ENCODE measurements around the gene KCNJ12. TPM values are rescaled to one million over a fixed set of nuclear protein-coding genes. Genes with fewer than 3 reads are reported as not detected.
"Not testable (repeated sequence)": the region's sequence is repeated elsewhere in the genome, so short reads cannot be mapped to it uniquely, and the experiment has no call there.

The KCNJ12 gene
- 13.8 TPM for polyA plus RNA-seq (ENCODE audit: insufficient read length)

DNA sequence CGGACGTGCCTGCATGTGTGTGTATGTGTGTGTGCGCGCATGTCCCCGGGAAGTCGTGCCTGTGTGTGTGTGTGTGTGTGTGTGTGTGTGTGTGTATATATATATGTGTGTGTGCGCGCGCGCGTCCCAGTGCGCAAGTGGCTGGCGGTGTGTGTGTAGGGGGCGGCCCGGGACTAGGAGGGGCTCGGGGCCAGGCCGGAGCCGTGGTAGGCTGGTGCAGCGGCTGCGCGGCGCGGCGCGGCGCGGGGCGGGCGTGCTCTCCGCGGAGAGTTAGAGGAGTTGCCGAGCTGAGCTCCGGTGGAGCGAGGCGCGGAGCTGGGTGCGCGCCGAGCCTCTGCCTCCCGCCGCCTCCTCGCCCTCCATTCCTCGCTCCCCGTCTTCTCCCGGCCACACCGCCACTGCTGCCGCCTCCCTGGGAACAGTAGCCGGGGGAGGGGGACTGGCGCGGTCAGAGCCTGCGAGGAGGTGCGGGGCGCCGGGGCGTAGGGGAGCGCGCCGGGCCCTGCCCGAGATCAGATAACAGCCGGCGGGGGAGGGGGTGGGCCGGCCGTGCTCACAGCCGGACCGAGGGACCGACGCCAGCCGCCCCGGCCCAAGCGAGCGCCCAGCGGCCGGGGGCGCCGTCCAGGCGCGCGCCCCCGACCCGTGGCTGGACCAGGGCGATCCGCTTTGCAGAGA, at the start of gene KCNJ12:
Gene KCNJ12 (plus strand): TSS at position 277 of the 678 bp plus-strand sequence. CDS start 38,986 bp downstream, outside the sequence.
- DNase-seq (ENCODE audit: low read depth), result no peak

DNA sequence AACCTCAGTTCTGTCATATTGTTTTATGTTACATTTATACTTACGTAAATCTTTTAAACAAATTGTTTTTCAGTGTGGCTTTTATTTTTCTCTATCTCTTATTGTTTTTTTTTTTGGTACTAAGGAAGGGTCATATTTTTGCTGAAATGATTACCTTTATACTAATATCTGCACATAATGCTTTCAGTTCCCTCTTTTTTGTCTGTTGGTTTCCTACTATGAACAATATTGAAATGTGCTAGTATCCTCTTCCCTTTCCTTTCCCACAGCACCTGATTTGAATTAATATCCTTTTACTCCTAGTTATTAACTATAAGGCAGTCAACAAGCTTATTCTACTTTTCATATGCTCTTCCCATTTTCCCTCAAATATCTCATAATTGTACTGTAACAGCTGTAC, 48.2 kb upstream of the KCNJ12 start:
- DNase-seq (ENCODE audit: low read depth), result not testable (repeated sequence)

DNA sequence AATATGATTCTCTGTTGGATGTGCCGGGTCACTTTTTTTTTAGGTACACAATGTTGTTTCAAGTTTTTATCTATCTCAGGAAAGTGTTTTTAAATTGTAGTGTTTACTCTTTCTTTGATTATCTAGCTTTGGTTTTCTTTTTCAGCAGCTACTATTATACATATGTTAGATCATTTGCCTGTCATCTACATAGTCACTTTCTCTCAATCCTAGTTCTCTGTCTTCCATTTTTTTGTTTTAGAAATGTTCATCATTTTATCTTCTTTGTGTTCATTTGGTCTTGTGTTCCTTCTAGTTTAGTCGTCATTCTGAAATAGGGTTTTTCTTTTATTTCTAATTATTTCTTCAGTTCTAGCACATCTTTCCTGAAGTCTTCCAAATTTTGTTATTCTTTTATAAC, 47.4 kb upstream of the KCNJ12 start:
- DNase-seq (ENCODE audit: low read depth), result not testable (repeated sequence)

DNA sequence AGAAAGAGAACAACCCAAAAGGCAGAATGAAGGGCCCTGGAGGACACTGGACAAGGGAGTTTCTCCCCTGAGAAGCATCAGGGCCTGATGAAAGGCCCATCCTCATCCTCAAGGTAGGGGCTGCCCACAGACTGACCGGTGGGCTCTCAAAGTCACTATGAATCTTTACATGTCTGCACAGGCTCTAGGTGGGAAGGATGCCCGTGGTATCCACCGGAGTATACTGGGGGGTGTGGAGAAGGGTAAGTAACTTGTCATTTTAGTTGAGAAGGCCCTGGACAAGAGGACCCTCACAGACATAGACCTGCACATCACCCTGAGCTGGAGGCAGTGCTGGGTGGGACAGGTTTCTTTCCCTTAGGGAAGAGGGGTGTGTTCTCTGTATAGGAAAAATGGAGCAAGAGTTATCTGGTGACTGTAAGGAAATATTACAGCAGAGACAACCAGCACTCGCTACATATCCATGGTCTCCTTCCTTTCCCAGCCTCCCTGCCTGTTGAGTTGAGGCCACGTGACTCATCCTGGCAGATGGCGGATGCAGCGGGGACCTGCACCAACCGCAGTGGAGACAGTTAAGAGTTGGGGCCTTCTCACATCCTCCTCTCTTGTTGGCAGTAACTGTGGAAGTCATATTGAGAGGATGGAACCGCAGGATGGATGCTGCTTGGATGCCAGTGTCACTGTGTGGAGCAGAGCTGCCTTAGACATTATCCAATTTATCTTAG, 45.6 kb upstream of the KCNJ12 start:
- DNase-seq (ENCODE audit: low read depth), result no peak

DNA sequence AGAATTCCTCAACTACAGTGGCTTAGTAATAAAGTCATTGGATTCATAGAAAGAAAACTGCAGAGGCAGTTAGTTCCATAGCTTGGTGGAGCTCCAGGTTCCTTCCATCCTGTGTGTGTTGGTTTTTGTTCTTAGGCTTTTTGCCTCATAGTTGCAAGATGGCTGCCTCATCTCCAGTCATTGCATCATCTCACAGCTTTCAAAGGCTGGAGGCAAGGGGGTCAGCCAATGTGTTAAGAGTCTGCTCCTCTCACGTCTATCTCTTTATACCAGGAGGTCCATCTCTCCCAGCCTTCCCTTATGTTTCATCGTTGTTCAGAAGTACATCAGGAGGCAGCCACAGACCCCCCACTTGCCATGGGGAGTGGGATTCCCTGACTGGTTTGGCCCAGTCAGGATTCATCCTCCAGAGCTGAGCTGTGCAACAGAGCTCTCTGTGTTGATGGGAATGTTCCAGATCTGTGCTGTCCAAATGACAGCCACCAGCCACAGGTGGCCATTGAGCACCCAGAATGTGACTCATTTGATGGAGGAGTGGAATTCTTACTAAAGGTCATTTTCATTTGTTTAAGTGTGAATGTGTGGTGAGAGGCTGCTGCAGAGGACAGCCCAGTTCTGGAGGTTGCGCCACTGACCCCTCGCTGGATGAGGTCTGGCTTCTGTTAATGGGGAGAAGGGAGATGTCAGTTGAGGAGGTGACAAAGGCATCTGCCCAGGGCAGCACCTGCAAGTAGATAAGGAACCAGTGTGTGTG, 39.4 kb upstream of the KCNJ12 start:
- DNase-seq (ENCODE audit: low read depth), result not testable (repeated sequence)

DNA sequence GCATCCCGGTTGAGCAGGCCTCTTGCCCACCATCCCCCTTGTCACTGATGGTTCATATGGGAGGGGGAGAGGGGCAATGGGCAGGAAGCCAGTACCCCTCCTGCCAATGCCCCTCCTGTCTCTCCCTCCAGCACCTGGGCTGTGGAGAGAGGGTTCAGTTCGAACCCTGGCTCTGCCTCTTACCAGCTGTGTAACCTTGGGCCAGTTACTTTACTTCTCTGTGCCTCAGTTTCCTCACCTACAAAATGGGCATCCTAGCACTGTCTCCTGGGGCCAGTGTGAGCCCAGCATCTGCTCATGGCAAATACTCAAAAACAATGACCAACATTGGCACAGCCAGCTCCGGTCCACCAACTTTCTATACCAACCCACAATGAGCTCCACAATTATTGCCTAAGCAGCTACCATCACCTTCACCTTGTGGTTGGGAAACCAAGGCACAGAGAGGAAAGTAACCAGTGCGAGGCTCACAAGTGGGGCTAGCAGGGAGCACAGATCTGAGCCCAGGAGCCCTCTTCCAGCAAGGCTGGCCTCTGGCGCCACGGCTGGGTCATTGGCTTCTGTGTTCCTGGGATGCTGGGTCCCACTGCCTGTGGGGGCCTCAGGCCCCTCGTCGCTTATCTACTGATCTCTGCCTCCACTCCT, 38.1 kb upstream of the KCNJ12 start:
- DNase-seq (ENCODE audit: low read depth), result not testable (repeated sequence)

DNA sequence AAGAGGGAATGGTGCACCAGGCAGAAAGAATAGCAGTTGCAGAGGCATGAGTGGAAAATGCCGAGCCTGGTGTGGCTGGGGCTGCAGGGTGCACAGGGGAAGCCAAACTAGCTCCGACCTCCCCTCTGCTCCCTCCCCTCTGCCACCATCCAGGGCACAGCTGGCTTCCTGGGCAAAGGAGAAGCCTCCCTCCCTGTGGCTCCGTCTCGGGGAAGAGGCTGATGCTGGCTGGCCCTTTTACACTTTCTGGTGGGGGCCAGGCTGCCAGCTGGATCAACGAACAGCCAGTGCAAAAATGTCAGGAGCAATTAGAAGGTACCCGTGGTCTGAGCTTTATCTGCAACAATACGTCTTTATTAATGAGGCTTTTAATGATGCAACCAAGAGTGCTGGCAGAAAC, 37.1 kb upstream of the KCNJ12 start:
- no peak for DNase-seq (ENCODE audit: low read depth)

DNA sequence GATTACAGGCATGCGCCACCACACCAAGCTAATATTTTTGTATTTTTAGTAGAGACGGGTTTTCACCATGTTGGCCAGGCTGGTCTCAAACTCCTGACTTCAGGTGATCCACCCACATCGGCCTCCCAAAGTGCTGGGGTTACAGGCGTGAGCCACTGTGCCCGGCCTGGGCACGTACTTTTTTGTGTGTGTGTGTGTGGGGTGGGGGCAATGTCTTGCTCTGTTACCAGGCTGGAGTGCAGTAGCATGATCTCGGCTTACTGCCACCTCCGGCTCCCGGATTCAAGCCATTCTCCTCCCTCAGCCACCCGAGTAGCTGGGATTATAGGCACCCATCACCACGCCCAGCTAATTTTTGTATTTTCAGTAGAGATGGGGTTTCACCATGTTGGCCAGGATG, 36.6 kb upstream of the KCNJ12 start:
- DNase-seq (ENCODE audit: low read depth), result not testable (repeated sequence)

DNA sequence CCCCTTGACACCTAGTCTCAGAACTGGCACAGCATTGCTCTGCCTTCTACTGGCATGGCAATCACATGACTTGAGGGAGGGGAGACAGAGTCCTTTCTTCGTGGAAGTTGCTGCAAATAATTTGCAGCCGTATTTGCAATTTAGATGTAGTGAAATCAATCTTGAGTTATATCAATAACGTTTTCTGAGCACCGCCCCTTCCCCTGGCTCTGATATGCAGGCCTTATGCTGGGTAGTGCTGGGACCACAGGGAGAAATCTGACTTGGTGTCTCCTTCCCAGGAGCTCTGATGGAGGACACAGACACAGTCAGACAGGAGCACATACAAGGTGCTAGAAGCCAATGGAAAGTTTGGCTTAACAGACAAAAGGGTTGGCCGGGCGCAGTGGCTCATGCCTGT, 35.8 kb upstream of the KCNJ12 start:
- DNase-seq (ENCODE audit: low read depth), result not testable (repeated sequence)

DNA sequence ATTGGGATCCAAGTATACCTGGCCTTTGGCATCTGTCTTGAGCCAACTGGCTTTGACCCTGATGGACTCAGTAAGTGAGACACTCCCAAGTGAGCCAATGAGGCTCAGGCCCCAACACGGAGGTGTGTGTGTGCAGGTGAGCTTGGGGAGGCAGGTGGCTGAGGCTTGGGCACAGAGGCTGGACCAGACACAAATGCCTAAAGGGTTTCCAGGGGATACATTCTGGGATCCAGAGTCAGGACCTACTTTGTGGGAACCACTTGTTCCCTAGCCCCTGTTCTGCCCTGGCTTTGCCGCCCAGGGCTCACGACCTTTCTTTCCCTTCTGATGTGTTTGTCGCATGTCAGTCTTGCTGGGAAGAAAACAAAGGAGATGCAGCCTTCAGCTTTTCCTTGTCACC, 34.9 kb upstream of the KCNJ12 start:
- not testable (repeated sequence) for DNase-seq (ENCODE audit: low read depth)

DNA sequence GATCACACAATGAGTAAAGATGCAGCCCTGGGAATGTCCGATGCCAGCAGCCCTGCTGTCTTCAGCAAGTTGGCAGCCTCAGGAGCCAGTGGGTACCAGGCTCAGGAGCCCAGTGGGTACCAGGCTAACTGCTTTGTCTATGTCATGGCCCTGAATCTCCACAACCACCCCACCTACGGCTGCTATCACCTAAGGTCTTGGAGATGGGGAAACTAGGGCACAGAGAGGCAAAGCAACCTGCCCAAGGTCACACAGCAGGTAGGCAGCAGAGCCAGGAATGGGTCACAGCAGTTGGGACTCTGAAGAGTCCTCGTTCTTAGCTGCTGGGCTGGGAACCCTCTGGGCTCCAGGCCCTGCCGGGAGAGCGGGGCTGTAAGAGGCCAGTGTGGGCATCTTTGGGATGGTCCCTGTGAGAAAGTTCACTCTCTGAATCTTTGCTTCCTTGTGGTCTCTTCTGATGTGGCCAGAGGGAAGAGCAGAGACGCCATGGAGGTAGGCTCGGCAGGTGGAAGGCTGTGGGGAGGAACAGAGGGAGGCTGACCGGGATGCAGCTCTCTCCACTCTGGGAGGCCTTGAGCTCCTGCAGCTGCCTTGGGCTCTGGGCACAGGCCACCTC, 34.1 kb upstream of the KCNJ12 start:
- DNase-seq (ENCODE audit: low read depth), result not testable (repeated sequence)

DNA sequence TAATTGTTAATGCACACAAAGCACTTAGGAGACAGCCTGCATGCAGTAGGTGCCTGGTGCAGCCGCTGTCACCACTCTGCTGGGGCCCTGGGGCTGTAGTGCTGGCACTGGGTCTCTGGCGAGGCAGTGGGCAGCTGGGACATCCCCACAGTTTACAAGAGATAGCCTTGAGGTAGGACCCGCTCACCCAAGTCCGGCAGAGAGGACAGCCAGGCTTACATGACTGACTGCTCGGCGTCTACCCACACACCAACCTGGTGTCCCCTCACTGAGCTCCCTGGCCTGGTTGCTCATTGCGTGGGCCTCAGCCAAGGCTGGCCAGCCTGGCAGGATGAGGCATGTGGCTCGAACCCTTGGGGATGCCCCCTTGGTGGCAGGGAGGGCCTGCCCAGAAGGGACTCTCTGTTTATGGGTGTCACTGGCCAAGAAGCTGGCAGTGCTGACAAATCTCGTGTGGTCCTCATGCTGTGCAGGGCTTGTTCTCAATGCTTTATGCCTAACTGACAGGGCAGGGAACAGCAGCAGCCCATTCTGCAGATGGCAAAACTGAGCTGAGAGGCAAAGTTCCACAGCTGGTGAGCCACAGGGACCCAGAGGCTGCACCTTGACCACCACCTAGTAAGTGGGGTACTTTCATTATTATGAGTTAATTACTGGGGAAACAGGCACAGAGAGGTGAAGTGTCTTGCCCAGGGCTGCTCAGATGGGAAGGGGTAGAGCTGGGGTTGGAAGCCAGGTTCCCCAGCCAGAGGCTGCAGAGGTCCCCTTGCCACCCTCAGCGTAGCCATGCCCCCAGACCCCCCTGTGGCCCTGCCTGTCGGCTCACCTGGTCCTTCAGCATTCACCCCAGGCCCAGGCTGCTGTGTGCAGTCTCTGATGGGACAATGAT, 32.9 kb upstream of the KCNJ12 start:
- DNase-seq (ENCODE audit: low read depth), result not testable (repeated sequence)

DNA sequence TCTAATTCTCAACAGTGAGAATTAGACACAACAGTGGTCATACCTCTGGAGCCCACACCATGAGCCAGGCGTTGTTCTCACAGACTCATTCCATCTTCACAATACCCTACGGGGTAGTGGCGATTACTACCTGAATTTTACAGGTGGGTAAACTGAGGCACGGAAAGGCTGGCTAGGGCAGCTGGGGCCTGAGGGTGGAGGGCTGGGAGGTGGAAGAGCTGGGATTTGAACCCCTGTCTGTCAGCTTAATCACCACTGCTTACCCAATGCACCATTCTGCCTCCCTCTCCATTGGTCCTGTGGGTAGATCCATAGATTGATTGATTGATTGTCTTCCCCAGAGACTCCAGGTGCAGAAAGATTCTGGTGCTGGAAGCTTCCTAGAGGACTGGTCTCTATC, 31.4 kb upstream of the KCNJ12 start:
- not testable (repeated sequence) for DNase-seq (ENCODE audit: low read depth)

DNA sequence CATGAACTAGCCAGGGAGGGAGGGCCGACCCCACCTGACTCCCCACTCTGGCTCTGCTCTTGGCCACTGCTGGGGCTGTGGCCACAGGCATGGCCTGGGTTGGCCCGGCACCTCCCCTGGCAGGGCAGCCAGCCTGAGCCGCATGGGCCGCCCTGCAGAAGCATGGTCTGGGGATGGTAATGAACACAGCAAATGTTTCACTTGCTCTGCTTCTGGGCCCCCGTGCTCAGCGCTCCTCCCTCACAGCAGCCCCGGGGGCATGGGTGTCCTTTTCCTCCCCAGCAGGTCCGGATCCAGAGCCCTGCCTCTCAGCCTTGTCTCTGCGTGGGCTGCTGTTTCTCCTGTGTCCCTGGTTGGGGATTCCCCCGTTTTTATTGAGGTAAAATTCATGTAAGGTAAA, 30.9 kb upstream of the KCNJ12 start:
- no peak for DNase-seq (ENCODE audit: low read depth)

DNA sequence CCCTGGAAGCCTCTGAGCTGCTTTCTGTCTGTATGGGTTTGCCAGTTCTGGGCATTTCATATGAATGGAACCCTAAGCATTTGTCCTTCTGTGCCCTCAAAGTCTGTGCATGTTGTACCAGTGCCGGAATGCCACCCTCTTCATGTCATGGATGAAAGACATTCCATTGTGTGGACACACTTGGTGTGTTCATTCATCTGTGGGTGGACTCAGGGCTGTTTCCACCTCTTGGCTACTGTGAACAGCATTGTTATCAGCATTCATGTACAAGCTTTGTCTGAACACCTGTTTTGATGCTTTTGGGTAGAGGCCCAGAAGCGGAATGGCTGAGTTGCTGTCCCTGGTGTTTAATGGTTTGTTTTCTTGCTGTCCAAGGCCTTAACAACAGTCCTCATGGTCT, 30.1 kb upstream of the KCNJ12 start:
- not testable (repeated sequence) for DNase-seq (ENCODE audit: low read depth)

DNA sequence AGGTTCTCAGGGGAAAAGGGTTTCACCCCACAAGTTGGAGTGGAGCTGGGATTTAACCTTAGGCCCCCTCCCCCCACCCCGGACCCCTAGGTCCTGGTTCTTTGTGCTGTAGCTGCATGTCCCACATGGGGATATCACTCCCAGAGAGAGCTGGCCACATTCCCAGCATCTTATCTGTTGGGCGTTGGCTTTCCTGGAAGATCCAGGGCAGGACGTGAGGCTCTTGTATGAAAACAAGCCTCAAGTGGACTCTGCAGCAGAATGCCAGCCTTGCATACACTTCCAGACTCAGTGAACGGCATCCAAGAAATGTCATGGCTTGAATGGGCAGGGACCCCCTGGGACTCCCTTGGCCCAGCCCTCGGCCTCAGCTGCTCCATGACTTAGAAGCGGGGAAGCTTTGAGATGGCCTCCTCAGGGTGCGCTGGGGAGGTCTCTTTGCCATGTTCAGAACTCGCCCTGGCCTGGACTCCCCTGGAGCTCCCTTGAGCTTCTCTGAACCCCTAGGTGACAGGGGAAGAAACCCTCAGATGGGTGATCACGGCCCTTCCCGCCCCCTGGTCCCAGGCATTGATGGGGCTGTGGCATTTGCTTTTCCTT, 29.4 kb upstream of the KCNJ12 start:
- DNase-seq (ENCODE audit: low read depth), result not testable (repeated sequence)

DNA sequence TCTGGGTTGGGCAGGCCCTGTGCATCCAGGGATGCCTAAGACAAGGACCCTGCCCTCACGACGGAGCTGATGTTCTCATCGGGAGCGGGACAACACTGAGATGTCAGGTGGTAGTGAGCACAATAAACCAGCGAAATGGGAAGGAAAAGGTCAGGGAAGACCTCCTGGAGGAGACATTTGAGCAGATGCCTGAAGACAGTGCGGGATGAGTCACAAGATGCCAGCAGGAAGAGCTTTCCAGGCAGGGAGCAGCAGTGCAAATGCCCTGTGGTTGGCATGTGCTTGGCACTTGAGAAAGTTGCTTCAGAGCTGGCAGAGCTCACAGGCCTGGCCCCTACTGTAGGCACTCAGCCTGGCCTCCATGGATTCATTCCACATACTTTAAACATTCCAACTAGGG, 28.5 kb upstream of the KCNJ12 start:
- not testable (repeated sequence) for DNase-seq (ENCODE audit: low read depth)

DNA sequence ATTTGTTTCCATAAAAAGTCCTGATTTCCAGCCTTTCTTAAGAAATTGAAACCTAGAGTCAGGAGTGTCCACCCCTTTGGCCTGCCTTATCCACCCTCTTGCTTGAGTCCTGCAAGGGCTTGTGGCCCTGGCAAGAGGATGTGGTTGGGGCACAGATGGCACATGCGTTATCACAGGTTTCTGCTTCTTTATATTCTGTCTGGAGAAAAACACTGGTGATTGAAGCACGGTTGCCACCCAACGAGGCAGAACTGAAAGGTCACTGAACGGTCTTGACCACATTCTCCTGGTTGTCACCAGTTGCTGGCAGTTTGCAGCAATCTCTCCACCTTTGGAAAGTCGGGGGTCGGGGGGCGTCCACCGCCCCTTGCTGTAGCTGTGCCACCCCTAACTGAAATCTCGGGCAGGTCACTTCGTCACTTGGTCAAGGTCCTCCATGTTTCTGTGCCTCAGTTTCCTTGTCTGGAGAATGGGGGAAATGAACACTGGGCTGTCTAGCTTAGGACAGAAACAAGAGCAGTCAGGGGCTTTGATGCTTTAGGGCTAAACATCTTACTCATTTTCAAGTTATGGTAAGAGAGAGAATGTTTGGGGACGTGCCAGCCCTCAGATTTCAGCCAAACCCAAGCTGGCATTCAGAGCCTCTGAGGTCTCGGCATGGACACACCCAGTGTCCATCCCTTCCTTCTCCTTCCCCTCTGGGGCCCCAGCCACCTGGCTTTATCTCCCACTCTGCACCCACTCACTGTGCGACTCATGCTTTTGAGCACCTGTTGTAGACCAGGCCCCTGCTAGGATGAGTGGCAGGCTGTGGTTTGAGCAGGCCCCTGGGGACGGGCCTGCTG, 27.9 kb upstream of the KCNJ12 start:
- not testable (repeated sequence) for DNase-seq (ENCODE audit: low read depth)

DNA sequence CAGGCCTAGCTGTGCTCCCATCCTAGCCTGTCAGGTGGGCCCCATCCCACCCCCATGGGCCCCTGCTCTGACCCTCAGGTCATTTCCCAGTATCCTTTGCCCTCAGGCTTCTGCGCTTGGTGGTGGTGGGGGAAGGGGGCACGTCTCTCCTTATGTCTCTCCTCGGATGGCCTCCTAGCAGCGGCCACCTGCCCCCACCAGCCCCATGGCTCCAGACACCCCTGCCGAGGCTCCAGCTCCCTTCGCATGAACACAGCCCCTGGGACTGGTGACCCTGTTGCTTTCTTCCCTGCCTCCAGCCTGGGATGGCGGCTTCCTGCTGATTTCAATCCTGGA, 27.3 kb upstream of the KCNJ12 start:
- not testable (repeated sequence) for DNase-seq (ENCODE audit: low read depth)
